ENCODE measurements around the gene RETSAT.
"Not testable (repeated sequence)": the region's sequence is repeated elsewhere in the genome, so short reads cannot be mapped to it uniquely, and the experiment has no call there.

The RETSAT gene

DNA sequence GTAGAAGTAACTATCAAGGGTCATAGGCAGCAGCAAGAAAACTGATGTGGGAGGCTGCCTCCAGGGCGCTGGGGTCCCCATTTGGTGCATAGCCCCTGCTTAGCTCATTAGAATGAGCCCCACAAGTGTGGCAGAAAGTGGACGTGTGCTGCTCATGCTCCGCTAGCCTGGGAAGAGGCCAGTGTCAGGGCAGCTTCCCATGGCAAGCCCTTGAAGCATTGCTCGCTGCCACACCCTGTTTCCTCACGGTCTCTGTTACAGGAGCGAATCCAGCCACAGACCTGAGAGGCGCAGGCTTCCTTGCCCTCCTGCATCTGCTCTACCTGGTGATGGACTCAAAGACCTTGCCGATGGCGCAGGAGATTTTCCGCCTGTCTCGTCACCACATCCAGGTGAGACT lies 22.8 kb upstream of the RETSAT start:
- no peak for DNase-seq

DNA sequence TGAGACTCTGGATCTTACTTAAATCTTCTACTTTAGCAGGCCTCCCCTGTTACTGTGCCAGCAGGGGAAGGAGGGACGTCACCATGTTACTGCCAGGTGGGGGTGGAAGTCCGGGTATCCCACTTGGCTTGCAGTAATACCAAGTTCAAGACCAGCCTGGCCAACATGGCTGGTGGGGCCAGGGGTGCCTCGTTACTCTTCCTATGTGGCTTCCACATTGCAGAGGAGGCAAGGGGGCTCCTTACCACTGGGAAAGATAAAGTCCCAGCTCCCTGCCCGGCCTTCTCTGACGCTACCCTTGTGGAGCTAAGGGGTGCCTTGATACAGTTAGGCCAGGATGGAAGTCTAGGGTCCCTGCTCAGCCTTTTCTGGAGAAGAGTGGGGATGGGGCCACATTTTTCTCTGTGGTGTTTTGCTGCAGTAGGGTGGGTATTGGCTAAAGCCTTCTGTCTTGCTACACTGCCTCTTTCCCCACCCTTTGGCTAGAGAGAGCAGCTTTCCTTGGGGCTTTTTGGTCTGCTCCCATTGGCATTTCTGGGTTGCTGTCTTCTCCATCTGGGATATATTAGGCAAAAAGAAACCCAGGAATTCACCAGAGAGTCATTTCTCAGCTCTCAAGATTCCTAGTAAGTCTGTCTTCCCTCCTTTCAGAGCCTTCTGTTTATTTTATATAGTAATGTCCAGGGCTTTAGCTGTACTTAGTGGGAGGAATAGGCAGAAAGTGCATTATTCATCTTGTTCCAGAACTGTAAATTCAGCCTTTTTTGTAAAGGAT lies 22.1 kb upstream of the RETSAT start:
- no peak for DNase-seq

DNA sequence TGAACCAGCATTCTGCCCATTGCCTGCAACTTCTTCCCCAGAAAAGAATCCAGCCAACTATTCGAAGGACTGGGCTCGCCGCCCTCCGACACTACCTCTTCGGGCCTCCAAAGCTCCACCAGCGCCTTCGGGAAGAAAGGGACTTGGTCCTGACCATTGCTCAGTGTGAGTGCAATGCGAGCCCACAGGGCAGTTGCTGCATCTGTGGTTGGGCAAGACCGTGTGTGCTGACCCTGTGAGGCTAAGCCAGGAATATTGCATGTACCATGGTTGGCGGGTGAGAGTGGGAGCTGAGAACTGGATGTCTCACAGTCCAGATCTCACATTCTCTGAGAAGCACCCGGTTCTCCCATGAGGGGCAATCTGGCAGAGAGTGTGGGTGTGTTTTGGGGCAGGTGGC lies 16.7 kb upstream of the RETSAT start:
- no peak for DNase-seq

DNA sequence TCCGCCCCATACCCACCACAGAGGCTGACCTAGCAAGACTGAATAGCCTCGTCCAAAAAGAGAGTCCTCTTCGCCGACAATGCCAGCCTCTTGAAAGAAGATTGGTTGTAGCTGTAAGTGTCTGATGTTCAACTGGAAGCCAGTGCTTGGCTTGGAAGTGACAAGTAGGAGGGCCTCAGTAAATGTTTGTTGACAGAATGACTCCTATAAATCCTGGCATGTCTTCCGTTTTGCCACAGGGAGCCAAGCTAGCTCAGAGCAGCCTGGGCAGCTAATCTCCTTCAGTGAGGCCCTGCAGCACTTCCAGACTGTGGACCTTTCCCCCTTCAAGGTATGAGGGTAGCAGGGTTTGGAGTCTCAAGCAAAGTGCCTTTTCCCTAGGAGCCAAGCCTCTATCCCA lies 15.2 kb upstream of the RETSAT start:
- no peak for DNase-seq

DNA sequence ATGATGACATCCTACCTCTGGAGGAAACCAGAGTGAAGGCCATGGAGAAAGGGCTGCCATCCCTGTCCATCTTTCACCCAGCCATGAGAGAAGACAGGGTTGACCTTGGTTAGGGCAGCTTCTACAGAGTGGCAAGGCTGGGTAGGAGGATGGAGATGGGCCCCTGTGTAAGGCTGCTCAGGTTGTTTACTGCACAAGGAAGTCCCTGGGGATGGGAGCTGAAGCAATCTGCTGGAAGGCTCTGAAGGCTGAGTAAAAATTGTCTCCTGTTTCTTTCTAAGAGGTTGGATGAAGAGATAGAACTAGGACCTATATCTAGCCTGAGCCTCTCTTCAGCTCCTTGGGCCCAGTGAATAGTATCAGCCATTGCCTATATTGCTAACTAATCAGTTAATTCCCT lies 14.6 kb upstream of the RETSAT start:
- no peak for DNase-seq

DNA sequence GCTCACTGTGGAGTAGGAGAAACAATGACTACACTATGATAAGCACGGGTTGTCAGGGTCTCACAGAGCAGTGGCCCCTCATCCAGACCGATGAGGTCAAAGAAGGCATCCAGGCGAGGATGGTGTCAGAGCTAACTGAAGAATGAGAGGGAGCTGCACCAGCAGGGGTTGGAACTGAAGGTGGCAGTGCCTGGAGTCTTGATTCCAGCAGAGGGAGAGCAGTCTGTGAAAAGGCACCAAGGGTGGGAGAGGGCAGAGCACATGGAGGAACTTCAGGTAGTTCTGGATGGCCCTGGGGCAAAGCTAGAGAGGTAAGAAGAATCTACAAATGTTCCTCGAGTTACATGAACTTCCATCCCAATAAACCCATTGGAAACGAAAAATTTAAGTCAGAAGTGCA lies 12.9 kb upstream of the RETSAT start:
- DNase-seq: no peak

DNA sequence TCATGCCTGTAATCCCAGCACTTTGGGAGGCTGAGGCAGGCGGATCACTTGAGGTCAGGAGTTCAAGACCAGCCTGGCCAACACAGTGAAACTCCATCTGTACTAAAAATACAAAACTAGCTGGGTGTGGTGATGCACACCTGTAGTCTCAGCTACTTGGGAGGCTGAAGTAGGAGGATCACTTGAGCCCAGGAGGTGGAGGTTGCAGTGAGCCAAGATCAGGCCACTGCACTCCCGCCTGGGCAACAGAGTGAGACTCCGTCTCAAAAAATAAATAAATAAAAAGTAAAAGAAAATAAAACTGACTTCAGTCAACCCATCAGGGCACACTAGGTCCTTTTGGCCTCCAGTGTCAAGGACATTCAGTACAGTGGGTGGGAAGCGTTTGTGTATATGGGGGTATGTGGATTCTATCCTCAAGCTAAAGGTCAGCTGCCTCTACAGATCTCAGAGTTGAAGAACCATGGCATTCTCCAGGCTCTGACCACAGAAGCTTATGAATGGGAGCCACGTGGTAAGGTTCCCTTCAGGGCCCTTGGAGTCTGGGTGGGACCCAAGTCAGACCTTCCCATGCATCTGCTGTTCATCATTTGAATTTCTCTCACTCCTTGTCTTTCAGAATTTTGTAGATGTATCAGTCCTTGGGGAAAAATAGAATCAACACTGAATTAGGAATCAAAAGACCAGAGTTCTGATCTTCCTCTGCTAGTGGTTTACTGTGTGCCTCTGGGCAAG lies 8.5 kb upstream of the RETSAT start:
- not testable (repeated sequence) for DNase-seq

DNA sequence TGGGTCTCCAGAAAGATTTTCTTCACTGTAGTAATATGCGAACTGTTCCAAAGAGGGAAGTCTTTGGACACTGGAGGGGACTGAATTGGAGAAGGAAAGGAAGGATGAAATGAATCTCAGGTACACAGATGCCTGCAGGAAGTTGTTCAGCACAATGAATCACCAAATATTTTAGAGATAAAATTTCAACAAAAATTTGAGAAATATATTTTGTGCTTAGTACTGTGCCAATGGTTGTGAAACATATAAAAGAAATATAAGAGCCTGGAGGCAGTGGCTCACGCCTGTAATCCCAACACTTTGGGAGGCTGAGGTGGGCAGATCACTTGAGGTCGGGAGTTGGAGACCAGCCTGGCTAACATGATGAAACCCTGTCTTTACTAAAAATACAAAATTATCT lies 3.4 kb upstream of the RETSAT start:
- DNase-seq: no peak

DNA sequence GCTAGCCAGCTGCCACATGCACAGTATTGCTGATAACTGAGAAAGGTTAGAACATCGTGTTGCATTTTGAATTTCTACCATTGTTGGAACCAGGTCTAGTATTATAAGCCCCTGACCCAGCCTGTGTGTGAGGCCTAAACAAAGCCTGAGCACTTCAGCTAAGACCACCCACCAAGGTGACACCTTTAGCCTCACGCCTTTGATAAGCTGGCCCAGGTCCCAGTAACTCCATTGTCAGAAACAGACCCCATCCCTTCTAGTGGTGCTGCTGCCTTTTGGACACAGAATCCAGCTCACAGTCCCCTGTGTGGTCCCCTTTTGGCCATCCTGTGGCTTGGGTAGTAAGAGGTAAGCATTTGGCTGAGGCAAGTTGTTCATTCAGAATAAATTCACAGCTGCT lies 1.9 kb upstream of the RETSAT start:
- DNase-seq: no peak

DNA sequence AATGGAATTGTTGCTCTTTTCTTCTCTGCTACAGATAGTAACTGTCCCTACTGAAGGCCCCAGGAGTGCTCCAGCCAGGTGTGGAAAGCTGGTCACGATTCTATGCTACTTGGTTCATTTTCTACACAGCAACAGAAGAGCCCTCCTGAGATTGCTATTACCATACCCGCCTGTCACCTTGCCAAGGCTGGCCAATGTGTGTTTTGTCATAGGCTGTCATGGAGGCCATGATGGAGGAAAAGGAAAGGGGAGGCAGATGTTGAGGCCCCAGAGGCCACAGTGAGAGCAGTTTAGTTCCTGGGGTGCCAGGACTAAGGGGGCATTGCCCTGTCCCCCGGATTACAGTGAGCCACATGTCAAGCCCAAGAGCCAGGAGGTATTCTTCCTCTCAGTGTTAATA lies 1.2 kb upstream of the RETSAT start:
- DNase-seq: no peak

DNA sequence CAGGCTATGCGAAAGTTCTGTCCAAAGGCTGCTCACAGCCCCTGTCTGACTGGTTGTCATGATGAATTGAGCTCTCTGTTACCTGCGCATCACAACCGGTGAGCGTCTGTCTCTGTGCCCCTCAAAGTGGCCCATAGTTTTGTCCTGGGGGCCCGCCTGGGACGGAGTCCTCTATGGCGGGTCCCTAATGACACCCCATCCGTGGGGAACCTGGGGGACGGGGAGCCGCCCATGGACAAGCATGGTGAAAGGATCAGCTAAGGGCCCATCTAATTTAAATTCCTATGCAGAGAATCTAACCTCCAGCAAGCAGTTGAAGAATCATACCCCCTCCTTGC lies 714 bp upstream of the RETSAT start:
- DNase-seq: no peak

DNA sequence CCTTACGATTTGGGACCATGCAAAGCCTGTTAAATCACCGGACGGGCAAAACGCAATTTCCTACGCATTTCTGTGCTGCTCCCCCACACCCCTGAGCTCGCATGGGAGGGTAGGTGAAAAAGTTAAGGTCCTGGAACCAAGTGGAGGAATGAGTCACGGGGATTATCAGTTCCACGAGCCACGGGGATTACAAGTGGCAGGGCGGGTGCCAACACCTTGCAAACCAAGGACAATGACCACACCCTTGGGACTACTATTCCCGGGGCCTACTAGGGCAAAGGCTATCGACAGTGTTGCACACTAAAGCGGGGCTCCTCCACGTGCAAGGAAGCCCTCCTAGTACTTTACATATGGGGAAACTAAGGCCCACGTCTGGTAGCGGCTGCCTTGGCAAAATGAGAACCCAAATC lies 447 bp downstream of the RETSAT start:
- no peak for DNase-seq

DNA sequence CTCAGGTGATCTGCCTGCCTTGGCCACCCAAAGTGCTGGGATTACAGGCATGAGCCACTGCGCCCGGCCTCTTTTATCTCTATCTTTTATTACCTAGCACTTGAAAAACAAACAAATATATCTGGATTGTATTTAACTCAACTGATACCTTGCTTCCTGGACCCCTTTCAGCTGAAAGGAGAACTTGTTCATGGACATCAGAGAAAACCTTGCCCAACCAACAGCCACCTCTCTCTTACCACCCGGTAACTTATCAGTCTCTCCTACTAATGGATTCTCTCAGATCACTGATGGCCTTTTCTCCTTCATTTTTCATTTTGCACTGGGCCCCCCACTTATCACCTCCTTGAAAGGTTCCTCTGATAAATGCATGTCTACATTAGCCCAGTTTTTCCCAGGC lies 6.7 kb downstream of the RETSAT start:
- DNase-seq: no peak

DNA sequence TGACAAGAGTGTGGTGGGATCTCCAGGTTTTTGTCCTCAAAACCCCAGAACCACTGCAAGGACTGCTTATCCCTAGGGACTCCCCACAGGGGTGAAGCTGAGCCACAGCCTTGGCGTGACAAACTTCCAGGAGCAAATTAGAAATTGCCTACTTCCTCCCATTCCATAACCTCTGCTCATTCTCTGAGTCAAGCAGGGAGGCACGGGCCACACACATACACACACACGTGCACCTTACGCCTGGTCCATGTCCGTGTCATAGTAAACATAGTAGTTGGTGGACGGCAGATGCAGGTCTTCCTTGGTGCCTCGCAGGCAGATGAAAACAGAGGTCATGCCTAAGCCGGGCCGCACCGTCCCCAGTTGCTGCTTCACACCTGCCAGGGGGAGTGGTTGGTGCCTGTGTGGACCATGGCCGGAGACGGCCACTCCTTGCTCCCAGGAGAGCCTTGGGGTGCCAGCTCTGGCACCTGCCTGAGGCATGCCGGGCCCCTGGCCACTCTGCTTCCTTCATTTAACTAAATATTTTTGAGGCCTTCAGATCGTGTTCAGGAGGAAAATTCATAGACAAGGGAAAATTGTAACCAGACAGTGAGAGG lies 9.9 kb downstream of the RETSAT start:
- no peak for DNase-seq

DNA sequence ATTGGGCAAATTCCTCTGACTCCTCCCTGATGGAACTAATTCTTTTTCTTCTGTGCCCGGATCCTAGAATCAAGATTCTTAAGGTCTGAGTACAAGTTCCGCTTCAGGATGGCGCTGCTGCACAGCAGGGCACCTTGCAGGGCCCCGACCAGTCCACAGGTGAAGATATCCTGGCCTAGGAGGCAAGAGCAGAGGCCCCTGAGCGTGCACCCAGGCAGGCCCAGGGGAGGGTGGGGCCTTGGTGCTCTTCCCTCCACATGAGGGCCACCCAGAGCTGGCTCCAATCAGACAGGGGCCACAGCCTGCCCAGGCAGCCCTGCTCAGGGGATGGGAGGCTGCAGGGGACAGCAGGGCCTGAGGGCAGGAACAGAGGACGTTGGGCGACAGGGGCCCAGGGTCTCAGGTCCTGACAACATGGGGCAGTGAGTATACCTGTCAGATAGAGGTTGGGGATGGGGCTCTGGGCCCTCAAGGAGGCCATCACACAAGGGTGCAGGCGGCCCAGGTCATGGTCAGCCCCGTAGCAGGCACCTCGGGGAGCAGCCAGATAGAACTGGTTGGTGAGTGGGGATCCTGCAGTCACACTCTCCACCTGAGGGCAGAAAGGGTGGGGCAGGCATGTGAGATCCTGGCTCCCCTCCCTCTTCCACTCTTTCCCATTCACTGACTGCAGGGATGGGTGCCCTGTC lies 11.0 kb downstream of the RETSAT start:
- not testable (repeated sequence) for DNase-seq

DNA sequence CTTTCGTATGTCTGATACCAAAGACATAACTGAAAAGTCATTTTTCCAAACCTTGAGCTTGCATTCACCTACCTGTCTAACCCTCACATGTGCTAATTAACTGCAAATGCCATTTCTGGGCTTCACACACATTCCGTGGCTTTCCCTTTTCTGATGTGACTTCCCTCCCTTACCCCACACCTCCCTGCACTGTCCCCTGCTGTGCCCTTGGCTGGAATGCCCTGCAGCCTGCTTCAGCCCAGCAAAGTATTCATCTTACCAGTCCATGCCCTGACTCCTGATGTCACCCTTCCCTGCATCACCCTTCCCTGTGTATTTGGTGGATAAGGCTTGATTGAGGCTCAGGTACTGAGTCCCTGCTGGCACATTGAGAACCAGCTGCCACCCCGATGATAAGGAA lies 12.2 kb downstream of the RETSAT start:
- DNase-seq: no peak

DNA sequence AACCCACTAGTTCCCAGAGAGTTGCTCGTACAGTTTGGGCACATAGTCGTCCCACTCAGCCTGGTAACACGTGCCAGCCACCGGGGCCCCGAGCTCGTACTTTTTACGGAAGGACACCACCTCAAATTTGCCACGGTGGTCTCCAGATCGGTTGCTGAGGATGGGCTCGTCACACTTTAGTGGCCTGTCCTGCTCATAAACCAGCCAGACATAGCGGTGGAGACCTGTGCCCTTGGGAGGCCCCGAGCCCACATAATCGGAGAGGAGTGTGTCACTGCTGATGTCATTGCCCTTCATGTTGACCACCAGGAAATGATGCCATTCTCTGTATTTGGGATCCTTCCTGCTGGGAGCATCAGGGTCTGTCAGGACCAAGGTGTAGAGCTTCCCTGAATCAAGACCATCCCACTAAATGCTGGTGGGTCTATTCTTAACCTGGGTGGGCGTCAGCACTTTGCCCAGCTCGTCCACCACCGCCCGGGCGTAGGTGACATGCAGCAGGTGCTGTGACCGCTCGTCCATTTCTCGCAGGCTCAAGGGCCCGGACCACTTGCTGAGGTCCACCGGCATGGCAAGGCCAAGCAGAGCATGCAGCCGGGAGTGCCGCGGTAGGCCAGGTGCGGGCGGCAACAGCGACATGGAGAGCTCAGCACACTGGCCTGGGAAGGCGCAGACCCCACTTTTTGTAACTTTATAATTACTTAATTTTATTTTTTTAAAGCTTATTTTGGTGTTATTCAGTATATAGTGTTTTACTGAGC lies 12.9 kb downstream of the RETSAT start:
- DNase-seq: no peak

DNA sequence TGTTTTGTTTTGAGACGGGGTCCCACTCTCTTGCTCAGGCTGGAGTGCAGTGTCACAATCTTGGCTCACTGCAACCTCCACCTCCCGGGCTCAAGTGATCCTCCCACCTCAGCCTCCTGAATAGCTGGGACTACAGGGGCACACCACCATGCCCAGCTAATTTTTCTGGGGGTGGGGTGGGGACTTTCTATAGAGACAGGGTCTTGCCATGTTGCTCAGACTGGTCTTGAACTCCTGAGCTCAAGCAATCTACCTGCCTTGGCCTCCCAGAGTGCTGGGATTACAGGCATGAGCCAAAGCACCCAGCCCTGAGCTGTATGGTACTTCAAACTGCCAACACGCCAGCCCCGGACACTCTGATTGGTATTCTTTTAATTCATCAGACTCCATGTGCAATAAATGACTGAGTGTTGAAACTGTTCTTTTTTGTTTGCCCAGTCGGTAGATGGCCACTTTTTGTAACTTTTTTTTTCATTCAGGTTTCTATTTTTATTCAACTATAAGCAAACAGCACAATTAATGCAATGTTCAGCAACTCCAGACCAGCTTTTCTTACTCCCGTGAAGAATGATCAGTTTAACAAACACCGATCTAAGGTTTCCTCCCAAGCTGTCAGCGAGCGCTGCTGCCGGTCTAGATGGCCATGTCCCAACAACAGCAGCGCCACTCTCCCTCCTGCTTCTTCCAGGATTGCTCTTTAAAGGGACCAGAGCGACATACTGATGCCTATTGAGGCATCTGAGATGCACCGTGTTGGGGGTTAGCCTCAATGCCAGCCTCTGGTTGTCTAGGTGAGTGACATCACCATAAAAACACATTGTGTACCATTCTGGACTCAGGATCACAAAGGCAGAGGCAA lies 14.1 kb downstream of the RETSAT start:
- DNase-seq: no peak

DNA sequence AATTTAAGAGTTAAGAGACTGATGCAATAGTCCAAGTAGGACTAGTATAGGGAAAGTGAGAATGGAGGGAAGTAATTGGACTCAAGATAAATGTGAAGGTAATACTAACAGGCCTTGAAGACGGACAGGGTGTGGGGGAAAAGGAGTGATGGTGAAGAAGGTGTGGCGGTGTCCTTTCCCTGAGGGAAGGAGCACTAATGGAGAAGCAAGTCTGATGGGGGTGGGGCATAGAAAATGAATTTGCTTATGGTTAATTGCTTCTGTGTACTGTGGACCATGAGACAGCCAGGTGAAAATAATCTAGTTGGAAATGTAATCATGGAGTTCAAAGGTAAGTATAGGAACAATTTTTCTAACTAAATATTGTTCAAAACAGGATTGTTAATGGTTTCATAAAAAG lies 19.4 kb downstream of the RETSAT start:
- DNase-seq: no peak

DNA sequence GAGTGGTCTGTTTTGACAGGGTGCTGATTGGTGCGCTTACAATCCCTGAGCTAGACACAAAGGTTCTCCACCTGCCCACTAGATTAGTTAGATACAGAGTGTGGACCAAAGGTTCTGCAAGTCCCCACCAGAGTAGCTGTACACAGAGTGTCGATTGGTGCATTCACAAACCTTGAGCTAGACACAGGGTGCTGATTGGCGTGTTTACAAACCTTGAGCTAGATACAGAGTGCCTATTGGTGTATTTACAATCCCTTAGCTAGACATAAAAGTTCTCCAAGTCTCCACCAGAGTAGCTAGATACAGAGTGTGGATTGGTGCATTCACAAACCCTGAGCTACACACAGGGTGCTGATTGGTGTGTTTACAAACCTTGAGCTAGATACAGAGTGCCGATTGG lies 20.5 kb downstream of the RETSAT start:
- not testable (repeated sequence) for DNase-seq

DNA sequence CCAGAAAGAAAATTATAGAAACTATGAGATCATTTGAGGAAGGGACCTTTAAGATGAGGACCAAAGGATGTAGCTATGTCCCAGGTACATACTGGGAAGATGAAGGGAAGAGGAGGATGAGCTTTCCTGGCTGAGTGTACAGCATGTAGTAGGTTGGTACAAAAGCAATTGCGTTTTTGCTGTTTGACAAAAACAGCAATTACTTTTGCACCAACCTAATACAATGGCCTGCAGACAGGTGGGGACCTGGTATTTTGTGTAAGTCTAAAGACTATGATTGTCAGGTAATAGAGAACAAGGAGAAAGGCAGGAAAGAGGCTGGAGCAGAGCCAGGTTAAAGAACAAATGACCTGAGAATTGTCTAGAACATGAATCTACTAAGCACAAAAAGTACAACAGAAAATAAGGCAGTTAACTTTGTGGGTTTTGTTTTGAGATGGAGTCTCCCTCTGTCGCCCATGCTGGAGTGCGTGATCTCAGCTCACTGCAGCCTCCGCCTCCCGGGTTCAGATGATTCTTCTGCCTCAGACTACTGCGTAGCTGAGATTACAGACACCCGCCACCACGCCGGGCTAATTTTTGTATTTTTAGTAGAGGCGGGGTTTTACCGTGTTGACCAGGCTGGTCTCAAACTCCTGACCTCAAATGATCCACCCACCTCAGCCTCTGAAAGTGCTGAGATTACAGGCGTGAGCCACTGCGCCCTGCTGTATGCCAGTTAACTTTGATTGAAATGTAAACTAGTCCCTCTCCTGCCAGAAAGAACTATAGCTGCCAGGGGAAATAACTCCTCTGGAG lies 23.3 kb downstream of the RETSAT start:
- DNase-seq: no peak

Measured in activated CD8-positive, alpha-beta memory T cell treated with anti-CD3 and anti-CD28 coated beads for 24 hours (primary cell).